ENCODE measurements around the gene CTSC. TPM values are rescaled to one million over a fixed set of nuclear protein-coding genes. Genes with fewer than 3 reads are reported as not detected.
"Not testable (repeated sequence)": the region's sequence is repeated elsewhere in the genome, so short reads cannot be mapped to it uniquely, and the experiment has no call there.

Gene CTSC
- total RNA-seq, 1 experiment from 2014 or later = 119 TPM

DNA sequence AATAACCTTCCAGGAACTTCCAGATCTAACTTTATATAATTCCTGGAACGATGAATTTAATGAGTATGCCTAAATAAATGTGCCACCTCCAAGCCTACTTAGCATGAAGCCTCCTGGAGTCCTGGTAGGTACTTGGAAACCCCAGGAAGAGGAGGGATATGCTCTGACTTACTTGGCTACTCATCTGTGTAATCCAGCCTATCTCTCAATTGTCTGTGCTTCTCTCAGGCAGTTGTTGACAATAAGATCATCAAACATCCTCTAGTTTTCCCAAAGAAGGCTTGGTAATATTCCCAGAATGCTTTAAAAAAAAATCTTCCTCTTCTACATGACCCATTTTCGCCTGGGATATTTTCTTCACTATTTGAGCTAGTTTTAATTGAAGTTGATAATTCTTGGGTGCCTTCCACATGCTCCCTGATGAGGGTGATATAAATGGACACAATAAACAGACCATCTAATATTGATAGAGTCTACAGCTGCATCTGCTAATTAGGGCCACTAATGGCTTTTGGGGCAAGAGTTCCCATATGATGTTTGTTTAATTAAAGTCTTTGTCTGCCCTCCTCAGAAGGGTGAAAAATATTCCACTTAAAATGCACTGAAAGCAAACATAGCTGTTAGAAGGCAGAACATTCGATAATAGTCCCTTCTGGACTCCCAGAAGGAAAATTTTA, 86.8 kb downstream of the CTSC start:
- no peak overlapping the region for H3K4me2 ChIP-seq
- no peak overlapping the region for H3K4me3 ChIP-seq
- no peak for DNase-seq
- H3K9me3 ChIP-seq (ENCODE audit: insufficient read depth, low read depth) = peaks cover under 1% of the 10 kb centered on the region
- ChIA-PET POLR2A (ENCODE audit: unreplicated experiment) (no interaction called here), CTCF (no interaction called here)
- no peaks in the 10 kb centered on the region for H4K20me1 ChIP-seq (ENCODE audit: insufficient read depth)
- no peaks in the 10 kb centered on the region for H3K36me3 ChIP-seq (ENCODE audit: low read depth)
- intact Hi-C loops (cut with micrococcal nuclease; ENCODE audit: unreplicated experiment) = no loop called here
- no peaks in the 10 kb centered on the region for H3F3A ChIP-seq (ENCODE audit: insufficient read depth, low read depth)
- H3K4me1 ChIP-seq (replicated peaks; ENCODE audit: insufficient read depth) = no peaks in the 10 kb centered on the region
- H3K9me2 ChIP-seq (ENCODE audit: insufficient read depth) = no peaks in the 10 kb centered on the region
- no peak overlapping the region for H2AFZ ChIP-seq
- no peaks in the 10 kb centered on the region for H3K79me2 ChIP-seq (ENCODE audit: low read depth)
- H3K27ac ChIP-seq = no peak overlapping the region
- no TSS peak for BruUV-seq (replicated peaks)
- H3K27me3 ChIP-seq (ENCODE audit: insufficient read depth, low read depth) = no peaks in the 10 kb centered on the region
- TF ChIP-seq CTCF (conservative IDR thresholded peaks at IDR 0.05) (no peak), EZH2 (IDR thresholded peaks at IDR 0.05; ENCODE audit: low read depth) (no peak)

DNA sequence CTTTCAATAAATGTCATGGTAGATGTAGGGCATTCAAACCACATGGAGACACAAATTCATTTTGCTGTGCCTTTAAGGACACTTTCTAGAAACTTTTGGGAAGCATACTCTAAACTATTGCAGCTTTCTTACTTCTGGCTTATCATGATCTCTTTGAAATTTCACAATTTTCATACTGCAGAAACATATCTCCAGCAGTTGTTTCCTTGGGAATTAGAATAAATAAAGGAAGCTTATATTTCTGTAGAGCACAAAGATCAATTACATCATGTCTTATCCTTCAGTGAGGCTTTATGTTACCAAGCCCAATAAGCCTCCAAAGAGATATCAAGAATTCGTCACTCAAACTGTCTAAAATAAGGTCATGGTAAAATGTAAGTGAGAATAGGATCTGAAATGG, 87.8 kb downstream of the CTSC start:
- Histone ChIP-seq H3K27ac (no peak overlapping the region), H3K9me2 (ENCODE audit: insufficient read depth) (no peaks in the 10 kb centered on the region), H3K4me1 (replicated peaks; ENCODE audit: insufficient read depth) (no peaks in the 10 kb centered on the region), H3K4me2 (no peak overlapping the region), H3F3A (ENCODE audit: insufficient read depth, low read depth) (no peaks in the 10 kb centered on the region), H3K27me3 (ENCODE audit: insufficient read depth, low read depth) (no peaks in the 10 kb centered on the region), H3K4me3 (no peak overlapping the region), H3K36me3 (ENCODE audit: low read depth) (no peaks in the 10 kb centered on the region), H4K20me1 (ENCODE audit: insufficient read depth) (no peaks in the 10 kb centered on the region), H3K79me2 (ENCODE audit: low read depth) (no peaks in the 10 kb centered on the region), H2AFZ (no peak overlapping the region), H3K9me3 (ENCODE audit: insufficient read depth, low read depth) (no peaks in the 10 kb centered on the region; the same call in none of the 2 replicates)
- POLR2A ChIA-PET (ENCODE audit: unreplicated experiment) = no interaction called here
- intact Hi-C loops (cut with micrococcal nuclease; ENCODE audit: unreplicated experiment) = no loop called here
- no peak for DNase-seq
- BruUV-seq (replicated peaks) = no TSS peak
- CTCF ChIA-PET = no interaction called here
- TF ChIP-seq CTCF (conservative IDR thresholded peaks at IDR 0.05) (no peak), EZH2 (IDR thresholded peaks at IDR 0.05; ENCODE audit: low read depth) (no peak)

- no peak for DNase-seq
Observed at GRCh38 chr11:88246696-88247095, 90.8 kb downstream of the CTSC start.

DNA sequence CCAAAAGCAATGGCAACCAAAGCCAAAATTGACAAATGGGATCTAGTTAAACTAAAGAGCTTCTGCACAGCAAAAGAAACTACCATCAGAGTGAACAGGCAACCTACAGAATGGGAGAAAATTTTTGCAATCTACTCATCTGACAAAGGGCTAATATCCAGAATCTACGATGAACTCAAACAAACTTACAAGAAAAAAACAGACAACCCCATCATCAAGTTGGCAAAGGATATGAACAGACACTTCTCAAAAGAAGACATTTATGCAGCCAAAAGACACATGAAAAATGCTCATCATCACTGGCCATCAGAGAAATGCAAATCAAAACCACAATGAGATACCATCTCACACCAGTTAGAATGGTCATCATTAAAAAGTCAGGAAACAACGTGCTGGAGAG, 92.0 kb downstream of the CTSC start:
- H3K27ac ChIP-seq; H4K20me1 ChIP-seq (ENCODE audit: insufficient read depth); H3F3A ChIP-seq (ENCODE audit: insufficient read depth, low read depth); BruUV-seq (replicated peaks); H3K4me2 ChIP-seq; H3K9me2 ChIP-seq (ENCODE audit: insufficient read depth); H2AFZ ChIP-seq; H3K79me2 ChIP-seq (ENCODE audit: low read depth); H3K4me1 ChIP-seq (replicated peaks; ENCODE audit: insufficient read depth); H3K4me3 ChIP-seq; H3K36me3 ChIP-seq (ENCODE audit: low read depth); CTCF ChIA-PET; intact Hi-C loops (cut with micrococcal nuclease; ENCODE audit: unreplicated experiment); DNase-seq; POLR2A ChIA-PET (ENCODE audit: unreplicated experiment); H3K27me3 ChIP-seq (ENCODE audit: insufficient read depth, low read depth); H3K9me3 ChIP-seq (ENCODE audit: insufficient read depth, low read depth): not testable (repeated sequence)

More at GRCh38 chr11:88246696-88247095, 90.8 kb downstream of the CTSC start:
- Histone ChIP-seq H3K36me3 (ENCODE audit: low read depth) (no peaks in the 10 kb centered on the region), H3K9me3 (ENCODE audit: insufficient read depth, low read depth) (no peaks in the 10 kb centered on the region; the same call in none of the 2 replicates), H3K27me3 (ENCODE audit: insufficient read depth, low read depth) (no peaks in the 10 kb centered on the region), H3F3A (ENCODE audit: insufficient read depth, low read depth) (no peaks in the 10 kb centered on the region), H3K9me2 (ENCODE audit: insufficient read depth) (no peaks in the 10 kb centered on the region), H3K79me2 (ENCODE audit: low read depth) (no peaks in the 10 kb centered on the region), H3K27ac (no peak overlapping the region), H2AFZ (no peak overlapping the region), H3K4me2 (no peak overlapping the region), H3K4me1 (replicated peaks; ENCODE audit: insufficient read depth) (no peaks in the 10 kb centered on the region), H4K20me1 (ENCODE audit: insufficient read depth) (no peaks in the 10 kb centered on the region), H3K4me3 (no peak overlapping the region)
- intact Hi-C loops (cut with micrococcal nuclease; ENCODE audit: unreplicated experiment) = no loop called here
- no peak for TF ChIP-seq CTCF (conservative IDR thresholded peaks at IDR 0.05)
- no peak for TF ChIP-seq EZH2 (IDR thresholded peaks at IDR 0.05; ENCODE audit: low read depth)
- CTCF ChIA-PET = no interaction called here
- no TSS peak for BruUV-seq (replicated peaks)
- POLR2A ChIA-PET (ENCODE audit: unreplicated experiment) = no interaction called here

Data from PC-9 (cell line).